IMR-90 (cell line): ENCODE data around the gene PCGF5. TPM values are rescaled to one million over a fixed set of nuclear protein-coding genes. Genes with fewer than 3 reads are reported as not detected.

Experiments
- ATAC-seq: fragments of 200-7000 bp; cut with Tn5 transposase; 2 replicates; pipeline ENCODE4 v1.9.1; 2020; ENCODE audit warnings: low read depth, mild to moderate bottlenecking, moderate library complexity
- BruUV-seq: library from RNA; stranded (reverse); fragments of 400-500 nt; replicated peaks from 2 replicates; lab custom pipeline; 2021; lab: Mats Ljungman, UMichigan
- CTCF ChIA-PET: fragments of 300-600 bp; formaldehyde crosslinking; extraction: SDS; loops from one replicate; lab custom pipeline; 2021; ENCODE audit warnings: antibody characterized with exemption; lab: Yijun Ruan, JAX
- POLR2A ChIA-PET: fragments of 300-600 bp; sonication (Branson Sonifier 250); formaldehyde crosslinking; loops from one replicate; lab custom pipeline; 2022; ENCODE audit warnings: antibody characterized with exemption; ENCODE audit not compliant: unreplicated experiment; lab: Charles Lee
- DNase-seq: peaks from one replicate; pipeline ENCODE4 v3.0.0; 2013
- H2AFZ ChIP-seq: replicated peaks from 2 replicates; pipeline ENCODE3; 2013; ENCODE audit warnings: low read length, mild to moderate bottlenecking; ENCODE audit not compliant: poor library complexity
- H2AK5ac ChIP-seq: 2 replicates; pipeline ENCODE4 v1.6.1; 2013; ENCODE audit warnings: low read depth, low read length, inconsistent platforms
- H2AK9ac ChIP-seq: replicated peaks from 2 replicates; pipeline ENCODE3; 2013; ENCODE audit warnings: mild to moderate bottlenecking, low read depth, low read length, moderate library complexity; ENCODE audit not compliant: poor library complexity
- H2BK120ac ChIP-seq: 2 replicates; pipeline ENCODE4 v1.6.1; 2013; ENCODE audit warnings: low read depth, low read length, inconsistent platforms
- H2BK15ac ChIP-seq: 3 replicates; pipeline ENCODE4 v1.6.1; 2013; ENCODE audit warnings: low read depth, low read length, inconsistent platforms
- H2BK20ac ChIP-seq: 2 replicates; pipeline ENCODE4 v1.6.1; 2013; ENCODE audit warnings: low read depth, mild to moderate bottlenecking, inconsistent platforms, low read length, moderate library complexity
- H2BK5ac ChIP-seq: 2 replicates; pipeline ENCODE4 v1.6.1; 2013; ENCODE audit warnings: mild to moderate bottlenecking, low read depth, low read length, inconsistent platforms; ENCODE audit not compliant: poor library complexity, severe bottlenecking
- H3K14ac ChIP-seq: replicated peaks from 2 replicates; pipeline ENCODE4 v1.6.1; 2013; ENCODE audit warnings: low read depth, low read length, inconsistent platforms
- H3K18ac ChIP-seq: 2 replicates; pipeline ENCODE4 v1.6.1; 2013; ENCODE audit warnings: low read depth, low read length, control low read depth
- H3K23ac ChIP-seq: 2 replicates; pipeline ENCODE4 v1.6.1; 2013; ENCODE audit warnings: low read depth, low read length, inconsistent platforms
- H3K27ac ChIP-seq: 2 replicates; pipeline ENCODE4 v1.5.1; 2013; ENCODE audit warnings: mild to moderate bottlenecking, control low read depth, low read length; ENCODE audit not compliant: insufficient read depth
- H3K27me3 ChIP-seq: 2 replicates; pipeline ENCODE4 v1.6.1; 2013; ENCODE audit warnings: low read length; ENCODE audit not compliant: control insufficient read depth, insufficient read depth
- H3K36me3 ChIP-seq: 2 replicates; pipeline ENCODE4 v1.6.1; 2013; ENCODE audit warnings: low read length, mixed read lengths; ENCODE audit not compliant: control insufficient read depth, insufficient read depth
- H3K4ac ChIP-seq: 2 replicates; pipeline ENCODE4 v1.6.1; 2013; ENCODE audit warnings: low read depth, low read length, inconsistent platforms
- H3K4me1 ChIP-seq: 2 replicates; pipeline ENCODE4 v1.6.1; 2013; ENCODE audit warnings: low read length, mixed read lengths; ENCODE audit not compliant: control insufficient read depth, insufficient read depth
- H3K4me2 ChIP-seq: 2 replicates; pipeline ENCODE4 v1.6.1; 2013; ENCODE audit warnings: low read depth, mild to moderate bottlenecking, control low read depth, low read length, moderate library complexity
- H3K4me3 ChIP-seq: 2 replicates; pipeline ENCODE4 v1.5.1; 2013; ENCODE audit warnings: low read depth, mild to moderate bottlenecking, control low read depth, low read length, moderate library complexity; ENCODE audit not compliant: insufficient read depth
- H3K56ac ChIP-seq: 2 replicates; pipeline ENCODE4 v1.6.1; 2013; ENCODE audit warnings: low read length, inconsistent platforms; ENCODE audit not compliant: insufficient read depth; ENCODE audit errors: extremely low read depth
- H3K79me1 ChIP-seq, 2 experiments: 2 replicates each; pipeline ENCODE4 v1.6.1; 2013; ENCODE audit warnings: low read length in 2 of 2, inconsistent platforms in 1 of 2, low read depth in 1 of 2
- H3K9ac ChIP-seq: 2 replicates; pipeline ENCODE4 v1.6.1; 2013; ENCODE audit warnings: low read depth, low read length, control low read depth
- H3K9me1 ChIP-seq: 2 replicates; pipeline ENCODE4 v1.6.1; 2013; ENCODE audit warnings: low read length, inconsistent platforms; ENCODE audit not compliant: insufficient read depth
- H3K9me3 ChIP-seq: 2 replicates; pipeline ENCODE4 v1.6.1; 2013; ENCODE audit warnings: low read length; ENCODE audit not compliant: control insufficient read depth, insufficient read depth
- H4K20me1 ChIP-seq: 2 replicates; pipeline ENCODE4 v1.6.1; 2013; ENCODE audit warnings: low read length, inconsistent platforms; ENCODE audit not compliant: insufficient read depth
- H4K5ac ChIP-seq: 2 replicates; pipeline ENCODE4 v1.6.1; 2013; ENCODE audit warnings: mild to moderate bottlenecking, low read depth, low read length, control low read depth
- H4K8ac ChIP-seq, 2 experiments: 2 replicates each; pipeline ENCODE4 v1.6.1; 2013; ENCODE audit warnings: low read depth in 2 of 2, low read length in 2 of 2, control low read depth in 1 of 2, inconsistent platforms in 1 of 2
- H4K91ac ChIP-seq: 2 replicates; pipeline ENCODE4 v1.6.1; 2013; ENCODE audit warnings: low read depth, low read length, inconsistent platforms; ENCODE audit not compliant: insufficient read depth
- BHLHE40 ChIP-seq: fragments of 150-350 bp; IDR thresholded peaks from 2 replicates; pipeline ENCODE4 v1.6.1; 2016; ENCODE audit warnings: mild to moderate bottlenecking, low read depth, low read length
- CEBPB ChIP-seq: IDR thresholded peaks from 2 replicates; pipeline ENCODE4 v1.6.1; 2012; ENCODE audit warnings: low read depth, low read length, improper control_type of control experiment
- FOS ChIP-seq: fragments of 150-350 bp; IDR thresholded peaks from 2 replicates; pipeline ENCODE4 v1.6.1; 2016; ENCODE audit warnings: low read depth, low read length
- MAFK ChIP-seq: IDR thresholded peaks from 2 replicates; pipeline ENCODE4 v1.6.1; 2012; ENCODE audit warnings: low read depth, low read length, improper control_type of control experiment
- MXI1 ChIP-seq: IDR thresholded peaks from 2 replicates; pipeline ENCODE4 v1.6.1; 2012; ENCODE audit warnings: low read depth, mild to moderate bottlenecking, low read length, moderate library complexity, borderline replicate concordance
- NFE2L2 ChIP-seq: fragments of 150-350 bp; IDR thresholded peaks from 2 replicates; pipeline ENCODE4 v1.6.1; 2016; ENCODE audit warnings: low read depth, mild to moderate bottlenecking, low read length
- POLR2A ChIP-seq: IDR thresholded peaks from 2 replicates; pipeline ENCODE4 v1.6.1; 2012; ENCODE audit warnings: mild to moderate bottlenecking, low read depth, low read length
- RCOR1 ChIP-seq: IDR thresholded peaks from 2 replicates; pipeline ENCODE4 v1.6.1; 2012; ENCODE audit warnings: mild to moderate bottlenecking, low read length, improper control_type of control experiment; ENCODE audit not compliant: insufficient replicate concordance
- RFX5 ChIP-seq: IDR thresholded peaks from 2 replicates; pipeline ENCODE4 v1.8.0; 2012; ENCODE audit warnings: low read depth, mild to moderate bottlenecking, low read length, moderate library complexity
- SMC3 ChIP-seq: fragments of 150-350 bp; IDR thresholded peaks from 2 replicates; pipeline ENCODE4 v1.6.1; 2016; ENCODE audit warnings: low read depth, mild to moderate bottlenecking, antibody characterized with exemption, low read length, moderate library complexity
- WGBS, 2 experiments: methylation state at CpG; one replicate each; pipeline versions ENCODE4 v1.1.5 to v1.1.7; 2013; ENCODE audit warnings: missing lambda C conversion rate in 2 of 2; ENCODE audit not compliant: insufficient read length in 1 of 2; ENCODE audit errors: extremely low coverage in 2 of 2; 5-methylcytosine and 5-hydroxymethylcytosine counted together
- dilution Hi-C: fragments of 300-500 bp; cut with HindIII; formaldehyde crosslinking; loops from one replicate; pipeline ENCODE4 v1.14.3; 2018; ENCODE audit warnings: low sequenced_read_pairs; ENCODE audit not compliant: unreplicated experiment
- in situ Hi-C: fragments of 300-500 bp; cut with MboI; formaldehyde crosslinking; loops from 3 replicates; pipeline ENCODE4 v1.14.3; 2019; ENCODE audit warnings: low sequenced_read_pairs, inconsistent platforms, mixed read lengths
- intact Hi-C: fragments of 100-400 bp; cut with micrococcal nuclease; formaldehyde crosslinking; loops from 2 replicates; pipeline ENCODE4 v1.10.0; 2022
- polyA plus RNA-seq, 3 experiments: library from polyadenylated mRNA; depleted of rRNA; stranded (reverse); fragments of >200 nt; gene quantifications; 2 replicates each; pipeline ENCODE4 v1.2.3, GENCODE V29; 2012; ENCODE audit warnings: low replicate concordance in 1 of 3
- total RNA-seq: library from RNA; depleted of rRNA; stranded (reverse); fragments of >200 nt; gene quantifications from 2 replicates; pipeline ENCODE4 v1.2.3, GENCODE V29; 2012
- TF ChIP-seq, protein P1 (sequence below): conservative IDR thresholded peaks from 2 replicates; pipeline ENCODE4 v1.5.1; 2012; ENCODE audit warnings: mild to moderate bottlenecking, low read depth, low read length, improper control_type of control experiment
- TF ChIP-seq, protein P2 (sequence below): fragments of 150-350 bp; IDR thresholded peaks from 2 replicates; pipeline ENCODE4 v1.6.1; 2017; ENCODE audit warnings: mild to moderate bottlenecking, antibody characterized with exemption, low read length, low read depth
- TF ChIP-seq, protein P3 (sequence below): fragments of 150-350 bp; IDR thresholded peaks from 2 replicates; pipeline ENCODE4 v1.6.1; 2016; ENCODE audit warnings: low read depth, mild to moderate bottlenecking, low read length, moderate library complexity, borderline replicate concordance

PCGF5 gene
- total and polyA plus RNA-seq, 2 of the 4 experiments (the other 2 are of a cell fraction) = 9.0 to 18.1 TPM

DNA sequence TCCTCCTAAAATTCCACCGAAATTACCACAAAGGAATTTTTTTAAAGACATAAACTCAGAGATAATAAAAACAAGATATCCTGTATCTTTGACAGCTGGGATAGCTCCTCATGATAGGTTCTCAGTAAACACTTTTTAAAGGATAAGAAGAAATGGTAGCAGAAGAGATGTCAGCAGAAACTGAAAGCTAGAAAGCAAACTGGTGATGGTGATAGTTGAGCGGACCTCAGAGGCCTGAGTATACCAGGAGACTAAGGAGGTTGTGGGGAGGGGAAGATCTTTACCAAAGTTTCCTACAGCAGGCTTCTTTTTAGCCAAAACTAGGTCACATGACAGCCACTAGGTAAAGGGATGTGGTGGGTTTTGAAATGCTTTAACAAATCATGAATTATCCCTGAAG is 22.5 kb downstream of the PCGF5 start:
- BruUV-seq = no TSS peak
- dilution Hi-C loops = no loop called here

More for the DNA sequence above, 22.5 kb downstream of the PCGF5 start:
- Histone ChIP-seq H3K14ac (peak overlapping the region; percentile 42; the same call in 1 of the 2 replicates), H3K56ac (no peak overlapping the region), H3K4me2 (peak overlapping the region; percentile 80), H2BK120ac (no peak overlapping the region), H3K4me3 (no peak overlapping the region), H4K8ac (no peak overlapping the region), H3K23ac (no peak overlapping the region), H3K9me1 (peaks cover 5% of the 10 kb centered on the region; the same call in 1 of the 2 replicates), H3K36me3 (no peaks in the 10 kb centered on the region; the same call in none of the 2 replicates), H3K4ac (no peak overlapping the region), H3K9me3 (no peaks in the 10 kb centered on the region), H3K9ac (no peak overlapping the region), H2AK9ac (no peak overlapping the region), H2BK15ac (no peak overlapping the region), H2AFZ (no peak overlapping the region), H2BK5ac (no peak overlapping the region), H2AK5ac (no peak overlapping the region), H3K27ac (no peak overlapping the region; the same call in 1 of the 2 replicates), H4K20me1 (no peaks in the 10 kb centered on the region), H3K79me1 (peaks cover 4 to 6% of the 10 kb centered on the region in 2 experiments; a peak in 3 of 4 replicates), H2BK20ac (no peak overlapping the region), H3K18ac (no peak overlapping the region), H3K27me3 (no peaks in the 10 kb centered on the region), H4K5ac (no peak overlapping the region), H4K91ac (no peak overlapping the region), H3K4me1 (peaks cover 5% of the 10 kb centered on the region; the same call in 1 of the 2 replicates)
- ATAC-seq = peak; percentile 61
- peak; percentile 8 for DNase-seq
- ChIA-PET CTCF (no interaction called here), POLR2A (no interaction called here)
- in situ Hi-C loops (no loop called here), intact Hi-C loops (no loop called here)
- 100% methylated on average over 1 of the region's 2 CpGs; no CpG with 5 or more reads in 1 of the 2 experiments for WGBS, 2 experiments
- TF ChIP-seq, protein P1, sequence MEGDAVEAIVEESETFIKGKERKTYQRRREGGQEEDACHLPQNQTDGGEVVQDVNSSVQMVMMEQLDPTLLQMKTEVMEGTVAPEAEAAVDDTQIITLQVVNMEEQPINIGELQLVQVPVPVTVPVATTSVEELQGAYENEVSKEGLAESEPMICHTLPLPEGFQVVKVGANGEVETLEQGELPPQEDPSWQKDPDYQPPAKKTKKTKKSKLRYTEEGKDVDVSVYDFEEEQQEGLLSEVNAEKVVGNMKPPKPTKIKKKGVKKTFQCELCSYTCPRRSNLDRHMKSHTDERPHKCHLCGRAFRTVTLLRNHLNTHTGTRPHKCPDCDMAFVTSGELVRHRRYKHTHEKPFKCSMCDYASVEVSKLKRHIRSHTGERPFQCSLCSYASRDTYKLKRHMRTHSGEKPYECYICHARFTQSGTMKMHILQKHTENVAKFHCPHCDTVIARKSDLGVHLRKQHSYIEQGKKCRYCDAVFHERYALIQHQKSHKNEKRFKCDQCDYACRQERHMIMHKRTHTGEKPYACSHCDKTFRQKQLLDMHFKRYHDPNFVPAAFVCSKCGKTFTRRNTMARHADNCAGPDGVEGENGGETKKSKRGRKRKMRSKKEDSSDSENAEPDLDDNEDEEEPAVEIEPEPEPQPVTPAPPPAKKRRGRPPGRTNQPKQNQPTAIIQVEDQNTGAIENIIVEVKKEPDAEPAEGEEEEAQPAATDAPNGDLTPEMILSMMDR = no peak
- no peak for TF ChIP-seq RFX5
- TF ChIP-seq MXI1 = no peak
- no peak for TF ChIP-seq MAFK
- TF ChIP-seq, protein P2, sequence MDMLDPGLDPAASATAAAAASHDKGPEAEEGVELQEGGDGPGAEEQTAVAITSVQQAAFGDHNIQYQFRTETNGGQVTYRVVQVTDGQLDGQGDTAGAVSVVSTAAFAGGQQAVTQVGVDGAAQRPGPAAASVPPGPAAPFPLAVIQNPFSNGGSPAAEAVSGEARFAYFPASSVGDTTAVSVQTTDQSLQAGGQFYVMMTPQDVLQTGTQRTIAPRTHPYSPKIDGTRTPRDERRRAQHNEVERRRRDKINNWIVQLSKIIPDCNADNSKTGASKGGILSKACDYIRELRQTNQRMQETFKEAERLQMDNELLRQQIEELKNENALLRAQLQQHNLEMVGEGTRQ = no peak
- no peak for TF ChIP-seq RCOR1
- no peak for TF ChIP-seq CEBPB
- no peak for TF ChIP-seq BHLHE40
- TF ChIP-seq NFE2L2 = no peak
- no peak for TF ChIP-seq SMC3
- TF ChIP-seq, protein P3, sequence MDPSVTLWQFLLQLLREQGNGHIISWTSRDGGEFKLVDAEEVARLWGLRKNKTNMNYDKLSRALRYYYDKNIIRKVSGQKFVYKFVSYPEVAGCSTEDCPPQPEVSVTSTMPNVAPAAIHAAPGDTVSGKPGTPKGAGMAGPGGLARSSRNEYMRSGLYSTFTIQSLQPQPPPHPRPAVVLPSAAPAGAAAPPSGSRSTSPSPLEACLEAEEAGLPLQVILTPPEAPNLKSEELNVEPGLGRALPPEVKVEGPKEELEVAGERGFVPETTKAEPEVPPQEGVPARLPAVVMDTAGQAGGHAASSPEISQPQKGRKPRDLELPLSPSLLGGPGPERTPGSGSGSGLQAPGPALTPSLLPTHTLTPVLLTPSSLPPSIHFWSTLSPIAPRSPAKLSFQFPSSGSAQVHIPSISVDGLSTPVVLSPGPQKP = no peak
- TF ChIP-seq POLR2A = no peak
- TF ChIP-seq FOS = no peak
